Stimulated activated CD4-positive, alpha-beta T cell treated with anti-CD3 and anti-CD28 coated beads, Interleukin-4, amount 100 ng/mL, for 4 hours (primary cell): Measurements from ENCODE around the gene KAT8.

ENCODE experiments used
- DNase-seq, 2 experiments: peaks; one replicate each; pipeline ENCODE4 v3.0.0-alpha.2; 2020

Gene KAT8

DNA sequence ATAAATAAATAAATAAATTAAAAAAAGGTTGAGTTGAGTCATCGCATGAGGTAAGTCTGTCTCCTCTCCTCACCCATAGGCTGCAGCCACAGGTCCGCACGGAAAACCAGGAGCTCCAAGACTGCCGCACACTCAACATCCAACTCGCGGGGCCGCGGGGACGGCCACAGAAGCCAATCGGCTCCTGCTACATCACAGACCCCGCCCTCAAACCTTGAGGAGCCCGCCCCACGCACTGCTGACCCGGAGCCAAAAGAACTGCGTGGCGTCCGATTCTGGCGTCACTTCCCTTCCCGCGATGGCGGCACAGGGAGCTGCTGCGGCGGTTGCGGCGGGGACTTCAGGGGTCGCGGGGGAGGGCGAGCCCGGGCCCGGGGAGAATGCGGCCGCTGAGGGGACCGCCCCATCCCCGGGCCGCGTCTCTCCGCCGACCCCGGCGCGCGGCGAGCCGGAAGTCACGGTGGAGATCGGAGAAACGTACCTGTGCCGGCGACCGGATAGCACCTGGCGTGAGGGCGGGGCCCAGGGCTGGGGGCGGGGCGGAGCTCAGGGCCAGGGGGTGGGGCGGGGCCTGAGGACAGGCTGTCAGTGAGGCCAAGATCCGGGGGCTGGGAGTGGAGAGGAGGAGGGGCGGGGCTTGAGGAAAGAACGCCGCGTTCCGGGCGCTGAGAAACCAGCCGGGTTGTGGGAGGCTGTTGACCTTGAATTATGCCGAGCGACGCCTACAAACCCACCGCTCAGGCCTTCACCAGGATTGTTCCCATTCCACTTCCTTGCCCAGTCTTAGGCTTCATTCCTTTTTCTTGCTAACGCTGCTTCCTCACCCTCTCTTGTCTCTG, at the start of gene KAT8:
Gene KAT8 (plus strand): TSS at position 281 of the 839 bp plus-strand sequence. CDS start 18 bp downstream, at position 299.
- DNase-seq, result peak; percentile 96 to 97

DNA sequence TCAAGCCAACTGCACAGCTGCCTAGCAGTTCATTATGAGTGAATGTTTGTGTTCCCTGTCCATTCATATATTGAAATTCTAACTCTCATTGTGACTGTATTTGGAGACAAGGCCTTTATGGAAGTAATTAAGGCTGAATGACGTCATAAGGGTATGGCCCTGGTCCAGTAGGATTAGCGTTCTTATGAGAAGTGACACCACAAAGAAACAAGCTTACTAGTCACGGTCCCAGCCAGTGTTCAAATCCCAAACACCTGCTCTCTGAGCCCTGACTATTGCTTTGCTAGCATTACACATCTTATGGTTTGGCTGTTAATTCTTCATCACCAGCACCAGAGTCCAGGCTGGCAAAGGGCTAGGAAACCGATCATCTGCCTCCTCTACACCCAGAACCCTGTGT, 45.6 kb upstream of the KAT8 start:
- DNase-seq, result no peak

DNA sequence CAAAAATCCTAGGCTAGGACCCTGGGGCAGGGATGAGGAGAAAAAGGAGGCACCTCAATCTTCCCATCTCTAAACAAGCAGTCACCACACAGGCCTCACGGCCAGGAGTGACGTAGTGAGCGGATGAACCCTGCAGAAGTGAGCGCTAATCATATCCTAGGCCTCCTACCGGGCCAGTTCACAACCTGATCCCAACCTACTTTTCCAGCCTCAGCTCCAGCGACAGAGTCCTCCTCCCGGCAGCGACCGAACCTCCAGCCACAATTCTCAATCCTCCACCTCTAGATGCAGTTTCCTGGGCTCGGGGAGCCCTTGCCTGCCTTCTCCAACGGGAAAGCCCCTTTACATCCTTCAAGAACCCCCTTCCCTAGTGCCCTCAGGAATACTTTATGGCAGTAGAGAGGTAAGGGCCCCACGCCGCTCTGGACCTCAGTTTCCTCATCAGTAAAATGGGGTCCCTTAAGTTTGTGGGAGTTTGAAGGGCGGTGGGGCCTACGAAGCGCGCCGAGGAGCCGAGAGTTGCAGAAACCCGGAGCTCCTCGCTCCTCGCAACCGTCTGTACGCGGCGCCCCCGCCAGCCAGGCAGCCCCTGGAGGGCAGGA, 44.8 kb upstream of the KAT8 start:
- DNase-seq, result peak in 1 of 2 experiments; percentile 14

DNA sequence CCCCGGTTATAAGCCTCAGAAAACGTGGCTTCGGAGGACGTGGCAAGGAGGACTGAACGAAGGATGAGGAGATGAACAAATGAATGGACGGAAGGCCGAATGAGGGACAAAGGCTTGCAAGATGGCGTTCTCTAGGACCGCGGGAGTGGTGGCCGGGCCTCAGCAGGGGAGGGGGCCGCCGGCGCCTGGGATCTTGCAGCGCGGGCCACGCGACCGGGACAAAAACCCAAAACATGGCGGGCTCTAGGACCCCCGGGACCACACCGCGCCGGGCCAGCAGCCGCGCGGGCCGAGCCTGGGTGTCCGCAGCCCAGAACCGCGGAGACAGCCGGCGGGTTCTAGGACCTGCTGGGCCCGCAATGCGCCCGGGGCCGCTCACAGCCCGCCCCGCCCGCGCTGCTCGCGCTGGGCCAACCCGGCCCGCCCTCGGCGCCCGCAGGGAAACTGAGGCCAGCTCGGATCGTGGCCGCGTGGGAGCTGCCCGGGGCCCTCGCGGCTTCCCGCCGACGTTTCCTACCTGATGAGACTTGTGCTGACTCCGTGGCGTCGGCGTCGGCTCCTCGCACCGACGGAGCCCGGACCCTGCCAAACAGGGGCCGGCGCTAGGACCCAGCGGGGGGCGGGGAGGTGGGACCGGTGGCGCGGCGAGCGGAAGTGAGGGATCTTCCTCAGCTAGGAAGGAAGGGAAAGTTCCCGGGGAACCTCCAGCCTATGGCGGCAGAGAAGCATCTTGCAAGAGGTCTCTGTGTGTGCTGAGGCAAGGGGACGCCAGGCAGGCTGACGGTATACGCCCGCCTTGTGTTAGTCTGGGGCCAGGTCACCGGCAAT, 44.1 kb upstream of the KAT8 start:
- peak; percentile 79 to 87 for DNase-seq

DNA sequence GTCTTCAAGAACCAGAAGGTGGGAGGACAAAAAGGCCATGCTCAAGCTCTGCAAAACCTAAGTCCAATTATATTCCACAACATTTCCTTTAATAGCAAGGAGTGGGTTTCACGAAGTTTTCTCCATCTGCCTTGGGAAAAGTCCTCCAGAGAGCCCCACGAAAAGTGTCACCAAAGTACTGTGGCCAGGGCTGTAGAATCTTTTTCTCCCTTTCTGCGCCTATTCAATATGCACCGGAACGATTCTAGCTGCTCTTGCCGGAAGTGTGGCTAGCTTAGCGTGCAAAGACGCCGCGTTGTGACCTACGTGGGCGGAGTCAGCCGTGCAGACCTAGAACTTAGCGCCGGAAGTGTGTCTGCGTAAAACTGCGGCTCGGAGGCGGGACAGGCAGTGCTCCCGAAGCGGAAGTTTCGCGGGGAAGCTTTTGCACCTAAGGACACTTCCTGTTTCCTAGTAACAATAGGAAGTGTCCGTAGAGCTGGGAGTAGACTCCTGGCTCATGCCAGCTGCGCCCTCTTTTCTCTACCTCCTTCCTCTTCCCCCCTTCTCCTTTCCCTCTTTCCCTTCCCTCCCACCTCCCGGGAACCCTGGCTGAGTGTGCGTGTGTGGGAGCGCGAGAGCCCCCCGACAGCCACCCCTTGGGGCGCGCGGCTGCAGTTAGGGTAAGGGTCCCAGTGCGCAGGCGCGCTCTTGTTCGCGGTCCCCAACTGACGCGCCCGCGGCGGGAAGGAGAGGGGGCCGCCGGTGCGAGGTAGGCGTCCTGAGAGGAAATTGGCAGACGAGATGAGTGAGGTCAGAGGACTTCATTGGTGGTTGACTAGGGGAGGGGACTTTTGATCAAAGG, 43.3 kb upstream of the KAT8 start, which contains the start of the genes ZNF646 and ZNF668:
Gene ZNF646 (plus strand): TSS at position 453 of the 844 bp plus-strand sequence. CDS start 1,903 bp downstream, outside the sequence.
Gene ZNF668 (minus strand): TSS at position 271 of the 844 bp plus-strand sequence. CDS start 9,781 bp downstream, outside the sequence.
- DNase-seq, result peak; percentile 94 to 99

DNA sequence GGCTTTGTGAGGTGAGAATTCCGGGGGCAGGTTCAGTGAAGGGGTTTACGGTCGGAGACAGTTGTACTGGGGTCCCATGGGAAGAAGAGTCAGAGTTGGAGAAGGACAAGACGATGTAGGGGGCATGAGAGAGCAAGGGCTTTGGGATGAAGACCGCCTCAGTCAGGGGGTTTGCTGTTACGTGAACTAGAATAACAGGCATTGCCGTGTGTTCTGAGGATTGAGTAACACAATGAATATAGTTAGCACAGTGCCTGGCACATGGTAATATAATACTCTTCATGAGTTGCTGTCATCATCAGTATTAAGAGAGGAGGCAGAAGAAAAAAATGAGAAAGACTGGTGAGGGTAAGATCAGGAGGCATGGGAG, 42.7 kb upstream of the KAT8 start:
- no peak for DNase-seq

DNA sequence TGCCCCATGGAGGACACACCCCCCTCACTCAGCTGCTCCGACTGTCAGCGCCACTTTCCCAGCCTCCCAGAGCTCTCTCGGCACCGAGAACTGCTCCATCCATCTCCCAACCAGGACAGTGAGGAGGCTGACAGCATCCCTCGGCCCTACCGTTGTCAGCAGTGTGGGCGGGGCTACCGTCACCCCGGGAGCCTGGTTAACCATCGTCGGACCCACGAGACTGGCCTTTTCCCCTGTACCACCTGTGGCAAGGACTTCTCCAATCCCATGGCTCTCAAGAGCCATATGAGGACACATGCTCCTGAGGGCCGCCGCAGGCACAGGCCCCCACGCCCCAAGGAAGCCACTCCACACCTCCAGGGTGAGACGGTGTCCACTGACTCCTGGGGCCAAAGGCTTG, 41.1 kb upstream of the KAT8 start:
- no peak for DNase-seq

DNA sequence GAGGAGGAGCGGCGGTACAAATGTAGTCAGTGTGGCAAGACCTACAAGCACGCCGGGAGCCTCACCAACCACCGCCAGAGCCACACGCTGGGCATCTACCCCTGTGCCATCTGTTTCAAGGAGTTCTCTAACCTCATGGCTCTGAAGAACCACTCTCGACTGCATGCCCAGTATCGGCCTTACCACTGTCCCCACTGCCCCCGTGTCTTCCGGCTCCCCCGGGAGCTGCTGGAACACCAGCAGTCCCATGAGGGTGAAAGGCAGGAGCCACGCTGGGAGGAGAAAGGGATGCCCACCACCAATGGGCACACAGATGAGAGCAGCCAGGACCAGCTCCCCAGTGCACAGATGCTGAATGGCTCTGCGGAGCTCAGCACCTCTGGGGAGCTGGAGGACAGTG, 40.4 kb upstream of the KAT8 start:
- DNase-seq, result no peak

DNA sequence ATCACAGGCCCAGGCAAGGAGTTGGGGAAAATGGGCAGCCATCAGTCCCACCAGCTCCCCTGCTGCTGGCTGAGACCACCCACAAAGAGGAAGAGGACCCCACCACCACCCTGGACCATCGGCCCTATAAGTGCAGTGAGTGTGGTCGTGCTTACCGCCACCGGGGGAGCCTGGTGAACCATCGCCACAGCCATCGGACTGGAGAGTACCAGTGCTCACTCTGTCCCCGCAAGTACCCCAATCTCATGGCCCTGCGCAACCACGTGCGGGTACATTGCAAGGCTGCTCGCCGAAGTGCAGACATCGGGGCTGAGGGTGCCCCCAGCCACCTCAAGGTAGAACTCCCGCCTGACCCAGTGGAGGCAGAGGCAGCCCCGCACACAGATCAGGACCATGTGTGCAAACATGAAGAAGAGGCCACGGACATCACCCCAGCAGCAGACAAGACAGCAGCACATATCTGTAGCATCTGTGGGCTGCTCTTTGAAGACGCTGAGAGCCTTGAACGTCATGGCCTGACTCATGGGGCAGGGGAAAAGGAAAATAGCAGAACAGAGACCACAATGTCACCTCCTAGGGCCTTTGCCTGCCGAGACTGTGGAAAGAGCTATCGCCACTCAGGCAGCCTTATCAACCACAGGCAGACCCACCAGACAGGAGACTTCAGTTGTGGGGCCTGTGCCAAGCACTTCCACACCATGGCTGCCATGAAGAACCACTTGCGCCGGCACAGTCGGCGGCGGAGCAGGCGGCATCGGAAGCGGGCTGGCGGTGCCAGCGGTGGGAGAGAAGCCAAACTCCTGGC, 39.7 kb upstream of the KAT8 start:
- no peak for DNase-seq

DNA sequence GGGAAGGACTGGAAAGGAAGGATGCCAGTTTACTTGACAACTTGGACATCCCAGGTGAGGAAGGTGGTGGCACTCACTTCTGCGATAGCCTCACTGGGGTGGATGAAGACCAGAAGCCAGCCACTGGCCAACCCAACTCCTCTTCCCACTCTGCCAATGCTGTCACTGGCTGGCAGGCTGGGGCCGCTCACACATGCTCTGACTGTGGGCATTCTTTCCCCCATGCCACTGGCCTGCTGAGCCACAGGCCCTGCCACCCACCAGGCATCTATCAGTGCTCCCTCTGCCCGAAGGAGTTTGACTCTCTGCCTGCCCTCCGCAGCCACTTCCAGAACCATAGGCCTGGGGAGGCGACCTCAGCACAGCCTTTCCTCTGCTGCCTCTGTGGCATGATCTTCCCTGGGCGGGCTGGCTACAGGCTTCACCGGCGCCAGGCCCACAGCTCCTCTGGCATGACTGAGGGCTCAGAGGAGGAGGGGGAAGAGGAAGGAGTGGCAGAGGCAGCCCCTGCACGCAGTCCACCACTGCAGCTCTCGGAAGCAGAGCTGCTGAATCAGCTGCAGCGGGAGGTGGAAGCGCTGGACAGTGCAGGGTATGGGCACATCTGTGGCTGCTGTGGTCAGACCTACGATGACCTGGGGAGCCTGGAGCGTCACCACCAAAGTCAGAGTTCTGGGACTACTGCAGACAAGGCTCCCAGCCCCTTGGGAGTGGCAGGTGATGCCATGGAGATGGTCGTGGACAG, 38.7 kb upstream of the KAT8 start:
- DNase-seq, result no peak

DNA sequence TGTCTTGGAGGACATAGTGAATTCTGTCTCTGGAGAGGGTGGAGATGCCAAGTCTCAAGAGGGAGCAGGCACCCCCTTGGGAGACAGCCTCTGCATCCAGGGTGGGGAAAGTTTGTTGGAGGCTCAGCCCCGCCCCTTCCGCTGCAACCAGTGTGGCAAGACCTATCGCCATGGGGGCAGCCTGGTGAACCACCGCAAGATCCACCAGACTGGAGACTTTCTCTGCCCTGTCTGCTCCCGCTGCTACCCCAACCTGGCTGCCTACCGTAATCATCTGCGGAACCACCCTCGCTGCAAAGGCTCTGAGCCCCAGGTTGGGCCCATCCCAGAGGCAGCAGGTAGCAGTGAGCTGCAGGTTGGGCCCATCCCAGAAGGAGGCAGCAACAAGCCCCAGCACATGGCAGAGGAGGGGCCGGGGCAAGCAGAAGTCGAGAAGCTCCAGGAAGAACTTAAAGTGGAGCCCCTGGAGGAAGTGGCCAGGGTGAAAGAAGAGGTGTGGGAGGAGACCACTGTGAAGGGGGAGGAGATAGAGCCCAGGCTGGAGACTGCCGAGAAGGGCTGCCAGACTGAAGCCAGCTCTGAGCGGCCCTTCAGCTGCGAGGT, 38.0 kb upstream of the KAT8 start:
- DNase-seq, result no peak

DNA sequence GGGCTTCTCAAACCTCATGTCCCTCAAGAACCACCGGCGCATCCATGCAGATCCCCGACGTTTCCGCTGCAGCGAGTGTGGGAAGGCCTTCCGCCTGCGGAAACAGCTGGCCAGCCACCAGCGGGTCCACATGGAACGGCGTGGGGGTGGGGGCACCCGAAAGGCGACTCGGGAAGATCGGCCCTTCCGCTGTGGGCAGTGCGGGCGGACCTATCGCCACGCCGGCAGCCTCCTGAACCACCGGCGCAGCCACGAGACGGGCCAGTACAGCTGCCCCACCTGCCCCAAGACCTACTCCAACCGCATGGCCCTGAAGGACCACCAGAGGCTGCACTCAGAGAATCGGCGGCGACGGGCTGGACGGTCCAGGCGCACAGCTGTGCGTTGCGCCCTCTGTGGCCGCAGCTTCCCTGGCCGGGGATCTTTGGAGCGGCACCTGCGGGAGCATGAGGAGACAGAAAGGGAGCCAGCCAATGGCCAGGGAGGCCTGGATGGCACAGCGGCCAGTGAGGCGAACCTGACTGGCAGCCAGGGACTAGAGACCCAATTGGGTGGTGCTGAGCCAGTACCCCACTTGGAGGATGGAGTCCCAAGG, 37.3 kb upstream of the KAT8 start:
- DNase-seq, result no peak

DNA sequence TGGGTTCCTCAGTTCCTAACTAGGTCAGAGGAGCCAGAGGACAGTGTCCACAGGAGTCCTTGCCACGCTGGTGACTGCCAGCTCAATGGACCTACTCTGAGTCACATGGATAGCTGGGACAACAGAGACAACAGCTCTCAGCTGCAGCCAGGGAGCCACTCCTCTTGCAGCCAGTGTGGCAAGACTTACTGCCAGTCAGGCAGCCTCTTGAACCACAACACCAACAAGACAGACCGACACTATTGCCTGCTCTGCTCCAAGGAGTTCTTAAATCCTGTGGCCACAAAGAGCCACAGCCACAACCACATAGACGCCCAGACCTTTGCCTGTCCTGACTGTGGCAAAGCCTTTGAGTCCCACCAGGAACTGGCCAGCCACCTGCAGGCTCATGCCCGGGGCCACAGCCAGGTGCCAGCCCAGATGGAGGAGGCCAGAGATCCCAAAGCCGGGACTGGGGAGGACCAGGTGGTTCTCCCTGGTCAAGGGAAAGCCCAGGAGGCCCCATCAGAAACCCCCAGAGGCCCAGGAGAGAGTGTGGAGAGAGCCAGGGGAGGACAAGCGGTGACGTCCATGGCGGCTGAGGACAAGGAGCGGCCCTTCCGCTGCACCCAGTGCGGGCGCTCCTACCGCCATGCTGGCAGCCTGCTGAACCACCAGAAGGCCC, 36.6 kb upstream of the KAT8 start:
- DNase-seq, result no peak

DNA sequence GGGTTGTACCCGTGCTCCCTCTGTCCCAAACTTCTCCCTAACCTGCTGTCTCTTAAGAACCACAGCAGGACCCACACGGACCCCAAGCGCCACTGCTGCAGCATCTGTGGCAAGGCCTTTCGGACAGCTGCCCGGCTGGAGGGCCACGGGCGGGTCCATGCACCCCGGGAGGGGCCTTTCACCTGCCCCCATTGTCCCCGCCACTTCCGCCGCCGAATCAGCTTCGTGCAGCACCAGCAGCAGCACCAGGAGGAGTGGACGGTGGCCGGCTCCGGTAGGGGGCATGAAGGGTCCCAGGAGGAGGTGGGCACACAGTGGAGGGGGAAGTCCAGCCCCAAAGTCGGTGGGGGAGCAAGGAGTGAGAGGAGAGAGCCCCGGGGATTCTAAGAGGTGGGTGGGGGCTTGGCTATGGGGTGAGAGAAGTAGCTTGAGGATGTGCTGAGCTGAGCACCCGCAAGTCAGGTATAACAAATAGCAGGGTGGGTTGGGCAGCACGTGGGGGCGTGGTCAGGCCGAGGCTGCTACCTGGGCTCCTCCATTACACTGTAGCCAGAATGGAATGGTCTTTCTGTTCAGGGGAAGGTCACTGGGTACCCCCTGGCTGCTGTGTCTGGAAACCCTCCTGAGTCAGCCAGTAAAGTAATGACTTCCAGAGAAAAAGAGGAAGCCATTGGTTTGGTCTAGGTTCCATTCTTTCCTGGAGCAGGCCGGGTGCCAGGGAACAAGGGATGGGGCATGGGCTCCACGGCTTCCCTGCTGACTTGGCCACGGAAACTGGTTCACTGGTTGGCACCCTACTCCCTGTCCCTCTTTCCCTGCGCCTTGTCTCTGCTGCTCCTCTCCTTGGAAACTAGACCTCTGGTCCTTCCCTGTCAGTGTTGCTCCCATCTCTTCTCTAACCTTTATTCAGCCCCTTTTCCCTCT, 35.8 kb upstream of the KAT8 start:
- no peak for DNase-seq

DNA sequence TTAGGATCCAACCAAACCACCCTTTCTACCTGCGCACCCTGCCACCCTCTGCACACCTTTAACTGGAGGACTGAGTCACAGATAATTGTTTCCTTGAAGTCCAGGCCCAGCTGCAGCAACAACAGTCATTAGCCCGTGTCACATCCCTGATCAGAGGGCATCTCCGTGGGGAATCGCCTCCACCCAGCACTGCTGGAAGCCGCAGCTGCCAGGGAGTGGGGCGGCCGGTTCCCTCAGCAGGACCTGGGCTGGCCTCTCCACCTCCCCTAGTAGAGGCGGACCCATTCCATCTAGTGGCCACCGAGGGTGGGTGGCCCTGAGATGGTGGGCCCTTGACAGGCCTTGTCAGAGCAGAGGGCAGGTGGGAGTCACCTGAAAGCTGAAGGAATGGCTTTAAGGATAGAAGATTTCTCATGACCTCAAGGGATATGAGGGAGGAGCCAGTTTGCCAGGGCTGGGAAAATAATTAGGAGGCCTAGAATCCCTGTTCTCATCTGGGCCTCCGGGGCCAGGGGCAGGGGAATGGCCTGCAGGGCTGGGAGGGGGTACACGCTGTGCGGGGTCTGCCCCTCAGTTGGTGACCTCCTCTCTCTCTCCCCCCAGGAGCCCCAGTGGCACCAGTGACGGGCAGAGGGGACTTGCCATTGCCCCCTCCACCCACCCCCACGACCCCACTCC, 35.0 kb upstream of the KAT8 start:
- no peak for DNase-seq

DNA sequence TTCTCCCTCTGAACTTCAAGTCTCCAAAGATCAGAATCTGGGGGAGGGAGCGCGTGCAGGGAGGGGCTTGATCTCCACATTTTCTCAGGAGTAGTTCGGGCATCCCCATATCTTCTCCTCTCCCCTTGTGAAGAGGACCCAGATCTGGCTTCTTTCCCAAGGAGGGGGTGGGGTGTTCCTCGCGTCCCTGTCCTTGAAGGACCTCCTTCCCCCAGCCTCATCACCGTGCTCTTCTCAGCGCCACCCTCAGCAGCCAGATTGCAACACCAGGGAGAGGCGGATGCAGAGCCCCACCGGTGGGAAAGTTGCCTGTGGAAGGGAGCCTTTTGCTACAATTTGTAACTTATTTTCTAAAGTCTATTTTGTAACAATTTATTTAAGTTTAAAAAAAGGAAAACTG, 34.4 kb upstream of the KAT8 start:
- no peak for DNase-seq

DNA sequence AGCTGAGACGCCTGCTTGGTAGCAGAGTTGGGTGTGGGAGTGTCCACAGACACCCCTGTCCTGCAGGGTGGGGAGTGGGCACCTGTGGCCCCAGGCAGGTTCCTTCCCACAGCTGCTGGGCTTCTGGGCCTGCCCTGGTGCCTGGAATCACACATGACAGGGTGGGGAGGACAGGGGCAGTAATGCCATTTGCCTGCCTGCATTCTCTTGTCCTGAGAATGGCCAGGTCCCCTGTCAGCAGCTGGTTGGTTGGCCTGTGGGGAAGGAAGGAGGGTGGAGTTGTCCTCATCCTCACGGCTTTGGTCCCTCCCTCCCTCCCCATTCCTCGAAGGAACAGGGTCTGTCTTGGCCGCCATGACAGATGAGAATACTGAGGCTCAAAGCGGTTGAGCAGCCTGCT, 33.9 kb upstream of the KAT8 start:
- DNase-seq, result no peak

DNA sequence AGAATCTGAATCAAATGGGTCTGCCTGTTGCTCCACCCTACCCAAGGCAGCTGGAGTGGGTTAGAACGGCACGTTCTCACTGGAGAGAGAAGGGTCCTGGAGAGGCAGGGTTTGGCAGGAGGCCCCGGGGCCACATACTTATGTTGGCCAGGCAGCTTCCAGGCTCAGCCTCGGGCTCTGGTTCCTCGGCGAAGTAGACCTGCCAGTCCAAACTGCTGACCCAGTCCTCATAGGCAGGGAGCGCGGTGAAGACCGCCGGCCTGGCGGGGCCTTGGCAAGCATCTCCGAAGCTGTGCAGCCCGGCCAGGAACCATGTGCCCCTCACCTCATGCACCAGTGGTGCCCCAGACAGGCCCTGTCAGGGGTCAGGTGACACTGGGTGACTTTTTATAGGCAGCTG, 33.5 kb upstream of the KAT8 start:
- no peak for DNase-seq
